Measurements from ENCODE around the gene CDH4. TPM values are rescaled to one million over a fixed set of nuclear protein-coding genes. Genes with fewer than 3 reads are reported as not detected.

The CDH4 gene
- total RNA-seq, 1 experiment from 2014 or later = 5.3 TPM

DNA sequence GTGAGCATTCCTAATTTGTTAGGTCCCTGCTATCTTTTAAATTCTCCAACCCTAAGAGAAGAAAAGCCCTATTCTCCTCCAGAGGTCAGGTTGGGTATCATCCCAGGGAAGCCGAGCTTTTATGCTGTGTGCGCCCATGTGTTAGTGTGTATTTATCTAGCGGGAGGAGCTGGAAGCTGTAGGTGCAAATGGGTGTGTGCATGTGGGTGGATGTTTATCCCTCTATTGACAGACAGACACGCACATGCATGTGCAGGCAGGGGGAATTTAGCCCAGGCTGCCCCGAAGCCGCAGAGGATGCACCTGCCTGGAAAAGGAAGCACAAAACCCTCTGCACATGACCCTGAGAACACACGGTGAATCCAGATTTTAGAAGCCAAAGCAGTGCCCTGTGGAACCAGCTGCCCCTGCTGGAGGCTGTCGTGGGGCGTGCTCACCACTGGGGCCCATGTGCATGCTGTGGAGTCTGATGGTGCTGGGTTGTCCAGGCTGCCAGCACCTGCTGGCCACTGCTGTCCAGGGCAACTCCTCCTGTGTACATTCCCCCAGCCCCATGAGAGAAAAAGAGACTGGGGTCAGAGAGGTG is 416.1 kb downstream of the CDH4 start (continued):
- TF ChIP-seq, protein P1, sequence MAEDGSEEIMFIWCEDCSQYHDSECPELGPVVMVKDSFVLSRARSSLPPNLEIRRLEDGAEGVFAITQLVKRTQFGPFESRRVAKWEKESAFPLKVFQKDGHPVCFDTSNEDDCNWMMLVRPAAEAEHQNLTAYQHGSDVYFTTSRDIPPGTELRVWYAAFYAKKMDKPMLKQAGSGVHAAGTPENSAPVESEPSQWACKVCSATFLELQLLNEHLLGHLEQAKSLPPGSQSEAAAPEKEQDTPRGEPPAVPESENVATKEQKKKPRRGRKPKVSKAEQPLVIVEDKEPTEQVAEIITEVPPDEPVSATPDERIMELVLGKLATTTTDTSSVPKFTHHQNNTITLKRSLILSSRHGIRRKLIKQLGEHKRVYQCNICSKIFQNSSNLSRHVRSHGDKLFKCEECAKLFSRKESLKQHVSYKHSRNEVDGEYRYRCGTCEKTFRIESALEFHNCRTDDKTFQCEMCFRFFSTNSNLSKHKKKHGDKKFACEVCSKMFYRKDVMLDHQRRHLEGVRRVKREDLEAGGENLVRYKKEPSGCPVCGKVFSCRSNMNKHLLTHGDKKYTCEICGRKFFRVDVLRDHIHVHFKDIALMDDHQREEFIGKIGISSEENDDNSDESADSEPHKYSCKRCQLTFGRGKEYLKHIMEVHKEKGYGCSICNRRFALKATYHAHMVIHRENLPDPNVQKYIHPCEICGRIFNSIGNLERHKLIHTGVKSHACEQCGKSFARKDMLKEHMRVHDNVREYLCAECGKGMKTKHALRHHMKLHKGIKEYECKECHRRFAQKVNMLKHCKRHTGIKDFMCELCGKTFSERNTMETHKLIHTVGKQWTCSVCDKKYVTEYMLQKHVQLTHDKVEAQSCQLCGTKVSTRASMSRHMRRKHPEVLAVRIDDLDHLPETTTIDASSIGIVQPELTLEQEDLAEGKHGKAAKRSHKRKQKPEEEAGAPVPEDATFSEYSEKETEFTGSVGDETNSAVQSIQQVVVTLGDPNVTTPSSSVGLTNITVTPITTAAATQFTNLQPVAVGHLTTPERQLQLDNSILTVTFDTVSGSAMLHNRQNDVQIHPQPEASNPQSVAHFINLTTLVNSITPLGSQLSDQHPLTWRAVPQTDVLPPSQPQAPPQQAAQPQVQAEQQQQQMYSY (CRISPR knock-in tag; IDR thresholded peaks at IDR 0.05) = no peak
- no peak for TF ChIP-seq ZNF317 (CRISPR knock-in tag; IDR thresholded peaks at IDR 0.05; ENCODE audit: borderline replicate concordance, low read depth)
- no peak for TF ChIP-seq RELA (CRISPR knock-in tag; IDR thresholded peaks at IDR 0.05; ENCODE audit: borderline replicate concordance)
- TF ChIP-seq, protein P2, sequence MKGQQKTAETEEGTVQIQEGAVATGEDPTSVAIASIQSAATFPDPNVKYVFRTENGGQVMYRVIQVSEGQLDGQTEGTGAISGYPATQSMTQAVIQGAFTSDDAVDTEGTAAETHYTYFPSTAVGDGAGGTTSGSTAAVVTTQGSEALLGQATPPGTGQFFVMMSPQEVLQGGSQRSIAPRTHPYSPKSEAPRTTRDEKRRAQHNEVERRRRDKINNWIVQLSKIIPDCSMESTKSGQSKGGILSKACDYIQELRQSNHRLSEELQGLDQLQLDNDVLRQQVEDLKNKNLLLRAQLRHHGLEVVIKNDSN (CRISPR knock-in tag; IDR thresholded peaks at IDR 0.05) = no peak
- TF ChIP-seq, protein P3, sequence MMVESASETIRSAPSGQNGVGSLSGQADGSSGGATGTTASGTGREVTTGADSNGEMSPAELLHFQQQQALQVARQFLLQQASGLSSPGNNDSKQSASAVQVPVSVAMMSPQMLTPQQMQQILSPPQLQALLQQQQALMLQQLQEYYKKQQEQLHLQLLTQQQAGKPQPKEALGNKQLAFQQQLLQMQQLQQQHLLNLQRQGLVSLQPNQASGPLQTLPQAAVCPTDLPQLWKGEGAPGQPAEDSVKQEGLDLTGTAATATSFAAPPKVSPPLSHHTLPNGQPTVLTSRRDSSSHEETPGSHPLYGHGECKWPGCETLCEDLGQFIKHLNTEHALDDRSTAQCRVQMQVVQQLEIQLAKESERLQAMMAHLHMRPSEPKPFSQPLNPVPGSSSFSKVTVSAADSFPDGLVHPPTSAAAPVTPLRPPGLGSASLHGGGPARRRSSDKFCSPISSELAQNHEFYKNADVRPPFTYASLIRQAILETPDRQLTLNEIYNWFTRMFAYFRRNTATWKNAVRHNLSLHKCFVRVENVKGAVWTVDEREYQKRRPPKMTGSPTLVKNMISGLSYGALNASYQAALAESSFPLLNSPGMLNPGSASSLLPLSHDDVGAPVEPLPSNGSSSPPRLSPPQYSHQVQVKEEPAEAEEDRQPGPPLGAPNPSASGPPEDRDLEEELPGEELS (CRISPR knock-in tag; IDR thresholded peaks at IDR 0.05) = no peak

DNA sequence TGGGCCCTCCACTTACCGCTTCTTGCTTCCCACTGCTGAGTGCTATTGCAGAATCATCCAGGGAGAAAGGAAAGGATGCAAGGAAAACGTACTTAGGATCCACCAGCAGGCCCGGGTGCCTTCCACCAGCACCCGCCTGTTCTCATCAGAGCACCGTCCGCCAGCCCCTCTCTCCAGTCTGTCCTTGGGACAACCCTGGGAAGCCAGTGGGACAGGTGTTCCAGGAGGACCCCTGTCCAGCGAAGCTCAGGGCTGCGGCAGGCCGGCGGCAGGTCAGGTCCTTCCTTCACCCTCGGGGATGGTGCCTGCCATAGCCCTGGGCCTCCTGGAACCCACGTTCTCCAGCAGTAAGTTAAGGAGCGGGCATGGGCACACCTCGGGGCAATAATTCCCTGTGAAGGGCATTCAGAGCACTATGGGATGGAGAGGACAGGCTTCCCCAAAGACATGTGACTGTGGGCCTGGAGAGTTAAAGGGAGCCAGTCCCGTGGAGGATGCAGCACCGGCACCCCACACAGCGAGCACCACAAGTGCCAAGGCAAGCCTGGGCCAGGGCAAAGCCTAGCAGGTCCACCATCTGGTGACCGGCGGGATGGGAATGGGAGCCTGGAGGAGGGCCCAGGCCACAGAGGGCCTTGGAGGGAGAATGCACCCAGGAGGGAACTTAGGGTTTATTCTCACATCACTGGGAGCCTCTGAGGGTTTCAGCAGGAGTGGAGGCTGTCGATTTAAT is 416.9 kb downstream of the CDH4 start:
- ATAC-seq (no peak), DNase-seq (ENCODE audit: low spot score) (no peak)
- TF ChIP-seq ETV6 (CRISPR knock-in tag; IDR thresholded peaks at IDR 0.05) = no peak
- TF ChIP-seq, protein P4, sequence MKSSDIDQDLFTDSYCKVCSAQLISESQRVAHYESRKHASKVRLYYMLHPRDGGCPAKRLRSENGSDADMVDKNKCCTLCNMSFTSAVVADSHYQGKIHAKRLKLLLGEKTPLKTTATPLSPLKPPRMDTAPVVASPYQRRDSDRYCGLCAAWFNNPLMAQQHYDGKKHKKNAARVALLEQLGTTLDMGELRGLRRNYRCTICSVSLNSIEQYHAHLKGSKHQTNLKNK (CRISPR knock-in tag; IDR thresholded peaks at IDR 0.05) = no peak
- TF ChIP-seq NR3C1 (CRISPR knock-in tag; conservative IDR thresholded peaks at IDR 0.05; ENCODE audit: low read depth) = no peak
- TF ChIP-seq ZNF219 (CRISPR knock-in tag; IDR thresholded peaks at IDR 0.05; ENCODE audit: borderline replicate concordance) = no peak
- TF ChIP-seq, protein P5, sequence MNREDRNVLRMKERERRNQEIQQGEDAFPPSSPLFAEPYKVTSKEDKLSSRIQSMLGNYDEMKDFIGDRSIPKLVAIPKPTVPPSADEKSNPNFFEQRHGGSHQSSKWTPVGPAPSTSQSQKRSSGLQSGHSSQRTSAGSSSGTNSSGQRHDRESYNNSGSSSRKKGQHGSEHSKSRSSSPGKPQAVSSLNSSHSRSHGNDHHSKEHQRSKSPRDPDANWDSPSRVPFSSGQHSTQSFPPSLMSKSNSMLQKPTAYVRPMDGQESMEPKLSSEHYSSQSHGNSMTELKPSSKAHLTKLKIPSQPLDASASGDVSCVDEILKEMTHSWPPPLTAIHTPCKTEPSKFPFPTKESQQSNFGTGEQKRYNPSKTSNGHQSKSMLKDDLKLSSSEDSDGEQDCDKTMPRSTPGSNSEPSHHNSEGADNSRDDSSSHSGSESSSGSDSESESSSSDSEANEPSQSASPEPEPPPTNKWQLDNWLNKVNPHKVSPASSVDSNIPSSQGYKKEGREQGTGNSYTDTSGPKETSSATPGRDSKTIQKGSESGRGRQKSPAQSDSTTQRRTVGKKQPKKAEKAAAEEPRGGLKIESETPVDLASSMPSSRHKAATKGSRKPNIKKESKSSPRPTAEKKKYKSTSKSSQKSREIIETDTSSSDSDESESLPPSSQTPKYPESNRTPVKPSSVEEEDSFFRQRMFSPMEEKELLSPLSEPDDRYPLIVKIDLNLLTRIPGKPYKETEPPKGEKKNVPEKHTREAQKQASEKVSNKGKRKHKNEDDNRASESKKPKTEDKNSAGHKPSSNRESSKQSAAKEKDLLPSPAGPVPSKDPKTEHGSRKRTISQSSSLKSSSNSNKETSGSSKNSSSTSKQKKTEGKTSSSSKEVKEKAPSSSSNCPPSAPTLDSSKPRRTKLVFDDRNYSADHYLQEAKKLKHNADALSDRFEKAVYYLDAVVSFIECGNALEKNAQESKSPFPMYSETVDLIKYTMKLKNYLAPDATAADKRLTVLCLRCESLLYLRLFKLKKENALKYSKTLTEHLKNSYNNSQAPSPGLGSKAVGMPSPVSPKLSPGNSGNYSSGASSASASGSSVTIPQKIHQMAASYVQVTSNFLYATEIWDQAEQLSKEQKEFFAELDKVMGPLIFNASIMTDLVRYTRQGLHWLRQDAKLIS (CRISPR knock-in tag; IDR thresholded peaks at IDR 0.05; ENCODE audit: borderline replicate concordance) = no peak
- TF ChIP-seq, protein P6, sequence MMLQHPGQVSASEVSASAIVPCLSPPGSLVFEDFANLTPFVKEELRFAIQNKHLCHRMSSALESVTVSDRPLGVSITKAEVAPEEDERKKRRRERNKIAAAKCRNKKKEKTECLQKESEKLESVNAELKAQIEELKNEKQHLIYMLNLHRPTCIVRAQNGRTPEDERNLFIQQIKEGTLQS (CRISPR knock-in tag; conservative IDR thresholded peaks at IDR 0.05) = no peak
- Mint-ChIP-seq H3K36me3 (no peaks in the 10 kb centered on the region), H3K27ac (no peak overlapping the region), H3K4me1 (no peaks in the 10 kb centered on the region), H3K27me3 (ENCODE audit: low read depth) (peaks cover 54% of the 10 kb centered on the region), H3K4me3 (no peak overlapping the region), H3K9me3 (peaks cover 17% of the 10 kb centered on the region)
- CTCF ChIA-PET = interaction anchor here (0.9 kb wide), 1 partner anchor 55 kb away, joined by 3 read pairs; no protein-coding TSS in a partner anchor
- POLR2A ChIA-PET = no interaction called here
